ENCODE measurements around the gene SND1. TPM values are rescaled to one million over a fixed set of nuclear protein-coding genes. Genes with fewer than 3 reads are reported as not detected.

Gene SND1
- total and polyA plus RNA-seq, 2 donors from 2014 or later, result 83.0 to 154 TPM

GRCh38 chr7:128053991-128054390 is 402.0 kb downstream of the SND1 start:
- Histone ChIP-seq H3K4me3 (ENCODE audit: low read length in 3 of 3) (no peak overlapping the region), H3K9ac (ENCODE audit: low read length in 3 of 3) (no peak overlapping the region), H3K27me3 (ENCODE audit: control insufficient read depth, insufficient read depth, low read length) (no peaks in the 10 kb centered on the region), H3K27ac (ENCODE audit: low read depth in 2 of 2, low read length in 2 of 2) (no peak overlapping the region), H3K9me3 (ENCODE audit: control insufficient read depth in 2 of 3, insufficient read depth in 1 of 3, low read length in 3 of 3) (no peaks in the 10 kb centered on the region), H3K36me3 (ENCODE audit: control insufficient read depth in 2 of 3, insufficient read depth in 3 of 3, low read length in 3 of 3) (no peaks in the 10 kb centered on the region), H3K4me1 (ENCODE audit: control insufficient read depth in 2 of 3, insufficient read depth in 2 of 3, low read depth in 1 of 3, low read length in 3 of 3) (peaks cover 0 to 2% (median 0%) of the 10 kb centered on the region in 3 donors)
- TF ChIP-seq CTCF (IDR thresholded peaks at IDR 0.05; ENCODE audit: borderline replicate concordance, extremely low read depth, insufficient read depth), result no peak
- DNase-seq (no peak), FAIRE-seq (no peak)
- intact Hi-C loops (cut with DNase I), result no loop called here

GRCh38 chr7:128054511-128054910 is 402.5 kb downstream of the SND1 start:
- DNase-seq (peak in 2 of 5 donors; percentile 40 to 41), FAIRE-seq (no peak)
- Histone ChIP-seq H3K4me3 (ENCODE audit: low read length in 3 of 3) (no peak overlapping the region), H3K4me1 (ENCODE audit: control insufficient read depth in 2 of 3, insufficient read depth in 2 of 3, low read depth in 1 of 3, low read length in 3 of 3) (peaks cover 0 to 2% (median 0%) of the 10 kb centered on the region in 3 donors), H3K27ac (ENCODE audit: low read depth in 2 of 2, low read length in 2 of 2) (no peak overlapping the region), H3K9me3 (ENCODE audit: control insufficient read depth in 2 of 3, insufficient read depth in 1 of 3, low read length in 3 of 3) (no peaks in the 10 kb centered on the region), H3K36me3 (ENCODE audit: control insufficient read depth in 2 of 3, insufficient read depth in 3 of 3, low read length in 3 of 3) (no peaks in the 10 kb centered on the region), H3K9ac (ENCODE audit: low read length in 3 of 3) (no peak overlapping the region), H3K27me3 (ENCODE audit: control insufficient read depth, insufficient read depth, low read length) (no peaks in the 10 kb centered on the region)
- TF ChIP-seq CTCF (IDR thresholded peaks at IDR 0.05; ENCODE audit: borderline replicate concordance, extremely low read depth, insufficient read depth), result no peak
- intact Hi-C loops (cut with DNase I), result no loop called here

GRCh38 chr7:128055637-128056036 is 403.6 kb downstream of the SND1 start:
- TF ChIP-seq CTCF (IDR thresholded peaks at IDR 0.05; ENCODE audit: borderline replicate concordance, extremely low read depth, insufficient read depth), result no peak
- Histone ChIP-seq H3K4me3 (ENCODE audit: low read length in 3 of 3) (no peak overlapping the region), H3K4me1 (ENCODE audit: control insufficient read depth in 2 of 3, insufficient read depth in 2 of 3, low read depth in 1 of 3, low read length in 3 of 3) (peaks cover 0 to 2% (median 0%) of the 10 kb centered on the region in 3 donors), H3K27me3 (ENCODE audit: control insufficient read depth, insufficient read depth, low read length) (no peaks in the 10 kb centered on the region), H3K9me3 (ENCODE audit: control insufficient read depth in 2 of 3, insufficient read depth in 1 of 3, low read length in 3 of 3) (no peaks in the 10 kb centered on the region), H3K9ac (ENCODE audit: low read length in 3 of 3) (no peak overlapping the region), H3K36me3 (ENCODE audit: control insufficient read depth in 2 of 3, insufficient read depth in 3 of 3, low read length in 3 of 3) (no peaks in the 10 kb centered on the region), H3K27ac (ENCODE audit: low read depth in 2 of 2, low read length in 2 of 2) (no peak overlapping the region)
- DNase-seq (no peak), FAIRE-seq (no peak)
- intact Hi-C loops (cut with DNase I), result no loop called here

GRCh38 chr7:128056901-128057300 is 404.9 kb downstream of the SND1 start:
- peaks cover 0 to 2% (median 0%) of the 10 kb centered on the region in 3 donors for H3K4me1 ChIP-seq (ENCODE audit: control insufficient read depth in 2 of 3, insufficient read depth in 2 of 3, low read depth in 1 of 3, low read length in 3 of 3)
- H3K27ac ChIP-seq (ENCODE audit: low read depth in 2 of 2, low read length in 2 of 2), result no peak overlapping the region
- no peaks in the 10 kb centered on the region for H3K9me3 ChIP-seq (ENCODE audit: control insufficient read depth in 2 of 3, insufficient read depth in 1 of 3, low read length in 3 of 3)
- DNase-seq, result no peak
- no peak overlapping the region for H3K4me3 ChIP-seq (ENCODE audit: low read length in 3 of 3)
- intact Hi-C loops (cut with DNase I), result no loop called here
- no peak for TF ChIP-seq CTCF (IDR thresholded peaks at IDR 0.05; ENCODE audit: borderline replicate concordance, extremely low read depth, insufficient read depth)
- H3K27me3 ChIP-seq (ENCODE audit: control insufficient read depth, insufficient read depth, low read length), result no peaks in the 10 kb centered on the region
- H3K9ac ChIP-seq (ENCODE audit: low read length in 3 of 3), result no peak overlapping the region
- no peaks in the 10 kb centered on the region for H3K36me3 ChIP-seq (ENCODE audit: control insufficient read depth in 2 of 3, insufficient read depth in 3 of 3, low read length in 3 of 3)
- FAIRE-seq, result no peak

Measured in kidney (tissue), 14 donors.